Measurements from ENCODE around the gene FMN1.
"Not testable (repeated sequence)": the region's sequence is repeated elsewhere in the genome, so short reads cannot be mapped to it uniquely, and the experiment has no call there.

FMN1 gene

GRCh38 chr15:32957219-32957618 is 237.3 kb downstream of the FMN1 start:
- no peak for DNase-seq

GRCh38 chr15:32956711-32957110 is 237.8 kb downstream of the FMN1 start:
- DNase-seq, result no peak

GRCh38 chr15:32956006-32956405 is 238.5 kb downstream of the FMN1 start:
- no peak for DNase-seq

- DNase-seq, result no peak
Observed at GRCh38 chr15:32953533-32953910, 241.0 kb downstream of the FMN1 start.

GRCh38 chr15:32952901-32953532 is 241.5 kb downstream of the FMN1 start:
- DNase-seq, result no peak

- no peak for DNase-seq
Observed at GRCh38 chr15:32951736-32952464, 242.6 kb downstream of the FMN1 start.

- not testable (repeated sequence) for DNase-seq
Observed at GRCh38 chr15:32950051-32950450, 244.5 kb downstream of the FMN1 start.

- no peak for DNase-seq
Observed at GRCh38 chr15:32946210-32946609, 248.3 kb downstream of the FMN1 start.

- DNase-seq, result no peak
Observed at GRCh38 chr15:32944431-32944830, 250.1 kb downstream of the FMN1 start.

GRCh38 chr15:32943711-32944110 is 250.8 kb downstream of the FMN1 start:
- DNase-seq, result no peak

- DNase-seq, result no peak
Observed at GRCh38 chr15:32942401-32942841, 252.1 kb downstream of the FMN1 start.

GRCh38 chr15:32941823-32942222 is 252.7 kb downstream of the FMN1 start:
- DNase-seq, result no peak

GRCh38 chr15:32936976-32937375 is 257.5 kb downstream of the FMN1 start:
- no peak for DNase-seq

GRCh38 chr15:32936283-32936918 is 258.1 kb downstream of the FMN1 start:
- no peak for DNase-seq

GRCh38 chr15:32935139-32935538 is 259.4 kb downstream of the FMN1 start:
- no peak for DNase-seq

- no peak for DNase-seq
Observed at GRCh38 chr15:32933236-32933635, 261.3 kb downstream of the FMN1 start.

GRCh38 chr15:32928876-32929275 is 265.6 kb downstream of the FMN1 start:
- no peak for DNase-seq

- DNase-seq, result no peak
Observed at GRCh38 chr15:32927124-32927523, 267.4 kb downstream of the FMN1 start.

GRCh38 chr15:32923176-32923575 is 271.3 kb downstream of the FMN1 start:
- no peak for DNase-seq

- DNase-seq, result no peak
Observed at GRCh38 chr15:32922541-32922940, 272.0 kb downstream of the FMN1 start.

- DNase-seq, result no peak
Observed at GRCh38 chr15:32919749-32920414, 274.6 kb downstream of the FMN1 start.

GRCh38 chr15:32918547-32918946 is 276.0 kb downstream of the FMN1 start:
- no peak for DNase-seq

GRCh38 chr15:32910839-32911238 is 283.7 kb downstream of the FMN1 start:
- DNase-seq, result no peak

GRCh38 chr15:32909431-32909830 is 285.1 kb downstream of the FMN1 start:
- DNase-seq, result no peak

Measured in NCI-H1048 (cell line).